ELF-1 (cell line): Measurements from ENCODE around the gene PTPRM.

Experiments
- DNase-seq: peaks from one replicate; pipeline ENCODE4 v3.0.0-alpha.2; 2016; ENCODE audit warnings: low read depth, low spot score

Gene PTPRM

GRCh38 chr18:8357320-8357719 is 790.2 kb downstream of the PTPRM start:
- DNase-seq, result no peak

GRCh38 chr18:8358033-8358765 is 791.1 kb downstream of the PTPRM start:
- no peak for DNase-seq

GRCh38 chr18:8359076-8359475 is 792.0 kb downstream of the PTPRM start:
- no peak for DNase-seq

GRCh38 chr18:8359481-8359880 is 792.4 kb downstream of the PTPRM start:
- DNase-seq, result no peak

GRCh38 chr18:8361941-8362471 is 794.9 kb downstream of the PTPRM start:
- peak; percentile 14 for DNase-seq

- DNase-seq, result no peak
Measured at GRCh38 chr18:8362863-8363262, 795.7 kb downstream of the PTPRM start.

GRCh38 chr18:8364385-8364784 is 797.3 kb downstream of the PTPRM start:
- DNase-seq, result no peak

GRCh38 chr18:8365006-8365405 is 797.9 kb downstream of the PTPRM start:
- no peak for DNase-seq

GRCh38 chr18:8365528-8365927 is 798.4 kb downstream of the PTPRM start:
- DNase-seq, result no peak

- no peak for DNase-seq
Measured at GRCh38 chr18:8366070-8366469, 799.0 kb downstream of the PTPRM start.

- DNase-seq, result peak; percentile 59
Measured at GRCh38 chr18:8366656-8367055, 799.5 kb downstream of the PTPRM start.

- peak; percentile 86 for DNase-seq
Measured at GRCh38 chr18:8367217-8367988, 800.3 kb downstream of the PTPRM start.

GRCh38 chr18:8368512-8369217 is 801.5 kb downstream of the PTPRM start:
- no peak for DNase-seq

GRCh38 chr18:8373486-8373885 is 806.4 kb downstream of the PTPRM start:
- no peak for DNase-seq

GRCh38 chr18:8374676-8375075 is 807.6 kb downstream of the PTPRM start:
- no peak for DNase-seq

- no peak for DNase-seq
Measured at GRCh38 chr18:8375249-8375648, 808.1 kb downstream of the PTPRM start.

- DNase-seq, result no peak
Measured at GRCh38 chr18:8376113-8376512, 809.0 kb downstream of the PTPRM start.

GRCh38 chr18:8379187-8379941 is 812.2 kb downstream of the PTPRM start:
- no peak for DNase-seq

- DNase-seq, result no peak
Measured at GRCh38 chr18:8380006-8380405, 812.9 kb downstream of the PTPRM start.

- no peak for DNase-seq
Measured at GRCh38 chr18:8380926-8381325, 813.8 kb downstream of the PTPRM start.

GRCh38 chr18:8381821-8382459 is 814.8 kb downstream of the PTPRM start:
- DNase-seq, result no peak
